Trophoblast cell (in vitro differentiated cells and primary cell): ENCODE results near the gene GSTP1.
"Not testable (repeated sequence)": the region's sequence is repeated elsewhere in the genome, so short reads cannot be mapped to it uniquely, and the experiment has no call there.

Experiments
- DNase-seq, 2 donors: peaks; one replicate each; pipeline ENCODE4 v3.0.0-alpha.2; 2016
- H2AFZ ChIP-seq: 2 replicates; pipeline ENCODE4 v1.6.1; 2013; ENCODE audit warnings: low read length, moderate library complexity, mild to moderate bottlenecking; ENCODE audit not compliant: insufficient read depth, poor library complexity
- H2AK5ac ChIP-seq: 2 replicates; pipeline ENCODE4 v1.6.1; 2013; ENCODE audit warnings: mild to moderate bottlenecking, low read length
- H2BK120ac ChIP-seq: 2 replicates; pipeline ENCODE4 v1.6.1; 2013; ENCODE audit warnings: low read length, mild to moderate bottlenecking, moderate library complexity; ENCODE audit not compliant: insufficient read depth, poor library complexity
- H2BK12ac ChIP-seq: 2 replicates; pipeline ENCODE4 v1.6.1; 2013; ENCODE audit warnings: mild to moderate bottlenecking, low read length, moderate library complexity
- H2BK5ac ChIP-seq: 2 replicates; pipeline ENCODE4 v1.6.1; 2013; ENCODE audit warnings: low read length, low read depth, moderate library complexity, mild to moderate bottlenecking; ENCODE audit not compliant: poor library complexity
- H3K14ac ChIP-seq: 2 replicates; pipeline ENCODE4 v1.6.1; 2013; ENCODE audit warnings: mild to moderate bottlenecking, low read length
- H3K18ac ChIP-seq: 2 replicates; pipeline ENCODE4 v1.6.1; 2013; ENCODE audit warnings: mild to moderate bottlenecking, low read length
- H3K23ac ChIP-seq: 2 replicates; pipeline ENCODE4 v1.6.1; 2013; ENCODE audit warnings: low read length
- H3K27ac ChIP-seq: 2 replicates; pipeline ENCODE4 v1.5.1; 2013; ENCODE audit warnings: low read depth, mild to moderate bottlenecking, inconsistent platforms, low read length, moderate library complexity
- H3K27me3 ChIP-seq: 2 replicates; pipeline ENCODE4 v1.6.1; 2013; ENCODE audit warnings: inconsistent platforms, mild to moderate bottlenecking, low read length, moderate library complexity; ENCODE audit not compliant: insufficient read depth
- H3K36me3 ChIP-seq, 2 experiments: 1 replicate in 1 of 2; 2 replicates in 1 of 2; pipeline ENCODE4 v1.6.1; 2013; ENCODE audit warnings: low read length in 2 of 2, mild to moderate bottlenecking in 2 of 2, moderate library complexity in 1 of 2; ENCODE audit not compliant: insufficient read depth in 2 of 2, control insufficient read depth in 1 of 2
- H3K4ac ChIP-seq: 2 replicates; pipeline ENCODE4 v1.6.1; 2013; ENCODE audit warnings: low read depth, mild to moderate bottlenecking, low read length, moderate library complexity
- H3K4me1 ChIP-seq, 2 experiments: 1 replicate in 1 of 2; 2 replicates in 1 of 2; pipeline ENCODE4 v1.6.1; 2013; ENCODE audit warnings: low read length in 2 of 2, mild to moderate bottlenecking in 2 of 2, moderate library complexity in 1 of 2; ENCODE audit not compliant: insufficient read depth in 2 of 2, control insufficient read depth in 1 of 2
- H3K4me2 ChIP-seq: 2 replicates; pipeline ENCODE4 v1.6.1; 2013; ENCODE audit warnings: inconsistent platforms, mild to moderate bottlenecking, low read length, moderate library complexity
- H3K4me3 ChIP-seq: 2 replicates; pipeline ENCODE4 v1.5.1; 2013; ENCODE audit warnings: mild to moderate bottlenecking, low read depth, low read length, inconsistent platforms
- H3K79me1 ChIP-seq: one replicate; pipeline ENCODE4 v1.6.1; 2013; ENCODE audit warnings: low read length
- H3K79me2 ChIP-seq: 2 replicates; pipeline ENCODE4 v1.6.1; 2013; ENCODE audit warnings: low read length, mild to moderate bottlenecking; ENCODE audit not compliant: control insufficient read depth, insufficient read depth, poor library complexity
- H3K9ac ChIP-seq: 2 replicates; pipeline ENCODE4 v1.6.1; 2013; ENCODE audit warnings: mild to moderate bottlenecking, low read length
- H3K9me3 ChIP-seq: 2 replicates; pipeline ENCODE4 v1.6.1; 2013; ENCODE audit warnings: low read depth, mild to moderate bottlenecking, control low read depth, inconsistent platforms, low read length; ENCODE audit not compliant: insufficient read depth
- H4K12ac ChIP-seq: 2 replicates; pipeline ENCODE4 v1.6.1; 2013; ENCODE audit warnings: low read depth, mild to moderate bottlenecking, low read length, moderate library complexity
- H4K8ac ChIP-seq: 2 replicates; pipeline ENCODE4 v1.6.1; 2013; ENCODE audit warnings: low read depth, mild to moderate bottlenecking, low read length, moderate library complexity
- H4K91ac ChIP-seq: one replicate; pipeline ENCODE4 v1.6.1; 2013; ENCODE audit warnings: low read depth, mild to moderate bottlenecking, low read length, moderate library complexity
- WGBS: extraction: QIAGEN DNeasy Blood & Tissue Kit; methylation state at CpG from one replicate; pipeline ENCODE4 v1.1.7; 2013; ENCODE audit warnings: missing lambda C conversion rate; ENCODE audit not compliant: insufficient read length, insufficient coverage; ENCODE audit errors: extremely low coverage; 5-methylcytosine and 5-hydroxymethylcytosine counted together

GSTP1 gene

DNA sequence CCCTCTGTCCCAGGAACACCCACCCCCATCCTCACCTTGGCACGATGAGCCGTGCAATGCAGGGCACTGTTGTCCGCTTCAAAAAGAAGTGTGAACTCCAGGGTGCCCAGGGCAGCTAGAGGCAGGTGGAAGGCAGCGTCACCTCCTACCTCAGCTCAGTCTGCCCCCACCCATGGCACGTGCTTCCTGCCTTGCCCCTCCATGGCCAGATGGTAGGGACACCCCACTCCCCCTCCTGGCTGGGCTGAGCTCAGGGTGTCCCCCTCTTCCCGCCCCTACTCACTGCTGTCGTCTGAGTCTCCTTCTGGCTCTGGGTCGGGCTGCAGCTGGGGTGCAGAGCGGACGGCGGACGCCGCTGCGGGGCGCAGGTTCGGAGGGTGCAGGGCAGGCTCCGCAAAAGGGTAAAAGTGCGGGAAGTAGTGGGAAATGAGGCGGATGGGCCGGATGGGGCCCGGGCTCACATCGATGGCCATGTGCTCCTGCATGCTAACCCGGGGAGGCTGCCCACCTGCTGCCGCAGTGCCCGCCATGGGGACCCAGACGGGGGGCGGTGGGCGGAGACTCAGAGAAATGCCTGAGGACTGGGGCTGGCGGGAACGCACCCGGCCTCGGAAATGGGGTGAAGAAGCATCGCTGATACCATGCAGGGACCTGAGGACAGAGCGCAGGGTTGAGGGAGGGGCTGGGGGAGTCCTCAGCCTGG lies 32.3 kb downstream of the GSTP1 start:
- Histone ChIP-seq H2BK5ac (no peak overlapping the region), H2BK120ac (no peak overlapping the region), H3K4me1 (peaks cover 10 to 11% of the 10 kb centered on the region in 2 experiments), H3K79me2 (no peaks in the 10 kb centered on the region), H3K4me3 (no peak overlapping the region), H2BK12ac (no peak overlapping the region), H3K9ac (no peak overlapping the region), H3K23ac (no peak overlapping the region), H2AFZ (no peak overlapping the region), H3K4ac (no peak overlapping the region), H3K27me3 (peaks cover 3% of the 10 kb centered on the region), H3K4me2 (peak overlapping the region; percentile 13), H3K18ac (no peak overlapping the region), H2AK5ac (no peak overlapping the region), H3K36me3 (peaks cover 25% of the 10 kb centered on the region in 2 experiments), H3K27ac (no peak overlapping the region), H3K9me3 (peaks cover 4% of the 10 kb centered on the region), H4K8ac (no peak overlapping the region), H3K79me1 (peaks cover 6% of the 10 kb centered on the region), H4K91ac (no peak overlapping the region), H4K12ac (no peak overlapping the region), H3K14ac (no peak overlapping the region)
- no CpG with 5 or more reads among the region's 34 CpGs for WGBS
- no peak for DNase-seq

DNA sequence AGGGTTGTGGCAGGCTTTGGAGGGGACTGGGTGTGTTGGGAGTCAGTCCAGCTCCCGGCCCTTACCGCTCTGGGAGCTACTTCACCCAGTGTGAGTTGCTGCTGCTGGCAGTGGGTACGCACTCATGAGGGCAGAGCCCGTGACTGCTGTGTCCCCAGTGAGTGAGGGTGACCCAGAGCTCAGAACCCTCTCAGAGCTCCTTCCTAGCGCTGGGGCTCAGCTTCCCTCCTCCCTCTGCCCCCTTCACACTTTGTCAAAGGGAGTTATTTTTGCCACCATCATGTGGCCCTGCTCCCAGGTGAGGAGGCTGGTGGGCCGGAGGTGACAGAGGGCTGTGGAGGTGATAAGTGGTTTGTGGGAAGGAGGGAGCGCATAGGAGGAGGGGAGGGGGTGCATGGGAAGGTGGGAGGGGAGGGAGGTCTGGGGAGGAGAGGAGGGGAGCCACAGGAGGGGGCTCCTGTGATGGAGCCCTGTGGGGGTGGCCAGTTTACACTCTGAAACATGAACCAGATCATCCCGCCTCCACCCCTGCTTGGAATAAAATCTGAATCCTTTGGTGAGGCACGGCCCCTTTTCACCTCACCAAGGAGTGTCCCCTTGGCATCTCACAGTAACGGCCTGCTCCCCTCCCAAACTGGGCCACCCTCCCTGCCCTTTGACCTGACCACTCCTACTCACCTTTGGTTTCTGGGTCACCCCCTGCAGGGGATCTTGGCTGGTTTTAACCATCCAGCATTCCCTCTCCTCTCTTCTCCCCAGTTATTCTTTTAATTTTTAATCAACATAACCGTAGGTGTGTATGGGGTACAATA lies 33.0 kb downstream of the GSTP1 start:
- no CpG with 5 or more reads among the region's 11 CpGs for WGBS
- Histone ChIP-seq H3K4me3 (no peak overlapping the region), H3K23ac (no peak overlapping the region), H3K9me3 (peaks cover 4% of the 10 kb centered on the region), H3K27ac (no peak overlapping the region), H4K91ac (no peak overlapping the region), H2BK120ac (no peak overlapping the region), H3K79me2 (no peaks in the 10 kb centered on the region), H3K9ac (no peak overlapping the region), H2BK5ac (no peak overlapping the region), H2AK5ac (no peak overlapping the region), H3K79me1 (peaks cover 6% of the 10 kb centered on the region), H2AFZ (no peak overlapping the region), H2BK12ac (no peak overlapping the region), H3K27me3 (peaks cover 3% of the 10 kb centered on the region), H3K4me2 (no peak overlapping the region), H3K14ac (no peak overlapping the region), H3K4me1 (peaks cover 10 to 11% of the 10 kb centered on the region in 2 experiments), H3K4ac (no peak overlapping the region), H4K8ac (no peak overlapping the region), H3K36me3 (peaks cover 17 to 18% of the 10 kb centered on the region in 2 experiments), H4K12ac (no peak overlapping the region), H3K18ac (no peak overlapping the region)
- no peak for DNase-seq

DNA sequence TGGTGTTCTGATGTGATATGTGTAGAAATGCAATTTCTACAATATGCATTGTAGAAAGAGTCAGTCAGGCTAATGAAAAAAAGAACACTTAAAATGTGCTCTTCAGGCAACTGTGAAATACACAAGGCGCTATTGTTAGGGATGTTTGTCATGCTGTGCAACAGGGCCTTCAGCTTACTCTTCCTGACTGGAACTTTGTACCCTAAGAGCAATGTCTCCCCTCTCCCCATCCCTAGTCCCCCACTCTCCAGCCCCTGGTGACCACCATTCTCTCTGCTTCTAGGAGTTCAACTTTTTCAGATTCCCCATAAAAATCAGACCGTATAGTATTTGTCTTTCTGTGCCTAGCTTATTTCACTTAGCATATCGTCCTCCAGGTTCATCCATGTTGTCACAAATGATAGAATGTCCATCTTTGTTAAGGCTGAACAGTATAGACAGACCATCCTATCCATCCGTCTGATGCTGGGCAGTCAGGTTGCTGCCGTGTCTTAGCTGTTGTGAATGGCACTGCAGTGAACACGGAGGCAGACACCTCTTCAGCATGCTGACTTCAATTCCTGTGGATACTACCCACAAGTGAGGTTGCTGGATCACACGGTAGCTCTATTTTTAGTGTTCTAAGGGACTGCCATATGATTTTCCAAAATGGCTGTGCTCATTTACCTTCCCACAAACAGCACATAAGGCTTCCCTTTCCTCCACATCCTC lies 33.8 kb downstream of the GSTP1 start:
- WGBS, result no CpG with 5 or more reads among the region's 7 CpGs
- Histone ChIP-seq H4K12ac (no peak overlapping the region), H3K4me1 (peaks cover 10 to 11% of the 10 kb centered on the region in 2 experiments), H4K8ac (no peak overlapping the region), H4K91ac (no peak overlapping the region), H3K14ac (no peak overlapping the region), H2BK12ac (no peak overlapping the region), H3K18ac (no peak overlapping the region), H3K27ac (no peak overlapping the region), H3K9ac (no peak overlapping the region), H3K4me2 (no peak overlapping the region), H3K9me3 (peaks cover 4% of the 10 kb centered on the region), H2AFZ (no peak overlapping the region), H2BK120ac (no peak overlapping the region), H2AK5ac (no peak overlapping the region), H3K79me2 (no peaks in the 10 kb centered on the region), H3K23ac (no peak overlapping the region), H3K4me3 (no peak overlapping the region), H3K36me3 (peaks cover 9 to 10% of the 10 kb centered on the region in 2 experiments), H3K79me1 (peaks cover 6% of the 10 kb centered on the region), H2BK5ac (no peak overlapping the region), H3K4ac (no peak overlapping the region), H3K27me3 (peaks cover 3% of the 10 kb centered on the region)
- DNase-seq, result no peak

DNA sequence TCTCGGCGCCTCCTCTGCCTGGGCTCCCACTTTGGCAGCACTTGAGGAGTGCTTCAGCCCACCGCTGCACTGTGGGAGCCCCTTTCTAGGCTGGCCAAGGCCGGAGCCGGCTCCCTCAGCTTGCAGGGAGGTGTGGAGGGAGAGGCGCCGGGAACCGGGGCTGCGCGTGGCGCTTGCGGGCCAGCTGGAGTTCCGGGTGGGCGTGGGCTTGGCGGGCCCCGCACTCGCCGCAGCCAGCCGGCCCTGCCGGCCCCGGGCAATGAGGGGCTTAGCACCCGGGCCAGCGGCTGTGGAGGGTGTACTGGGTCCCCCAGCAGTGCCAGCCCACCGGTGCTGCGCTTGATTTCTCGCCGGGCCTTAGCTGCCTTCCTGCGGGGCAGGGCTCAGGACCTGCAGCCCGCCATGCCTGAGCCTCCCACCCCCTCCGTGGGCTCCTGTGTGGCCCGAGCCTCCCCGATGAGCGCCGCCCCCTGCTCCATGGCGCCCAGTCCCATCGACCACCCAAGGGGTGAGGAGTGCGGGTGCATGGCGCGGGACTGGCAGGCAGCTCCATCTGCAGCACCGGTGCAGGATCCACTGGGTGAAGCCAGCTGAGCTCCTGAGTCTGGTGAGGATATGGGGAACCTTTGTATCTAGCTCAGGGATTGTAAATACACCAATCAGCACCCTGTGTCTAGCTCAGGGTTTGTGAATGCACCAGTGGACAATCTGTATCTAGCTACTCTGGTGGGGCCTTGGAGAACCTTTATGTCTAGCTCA lies 35.5 kb downstream of the GSTP1 start:
- not testable (repeated sequence) for H3K4me1 ChIP-seq, H3K27me3 ChIP-seq, H2AFZ ChIP-seq, H2BK12ac ChIP-seq, H2BK120ac ChIP-seq, H3K9ac ChIP-seq, H3K4me3 ChIP-seq, H3K4me2 ChIP-seq, H4K12ac ChIP-seq, H2AK5ac ChIP-seq, H3K23ac ChIP-seq, H3K14ac ChIP-seq, DNase-seq, H4K8ac ChIP-seq, H3K18ac ChIP-seq, H3K36me3 ChIP-seq, H4K91ac ChIP-seq, H2BK5ac ChIP-seq, H3K4ac ChIP-seq, H3K79me1 ChIP-seq, H3K79me2 ChIP-seq, H3K9me3 ChIP-seq, H3K27ac ChIP-seq
- WGBS, result no CpG with 5 or more reads among the region's 40 CpGs
